MM.1S (cell line): ENCODE data around the gene SFSWAP.

Experiments used
- DNase-seq: peaks from one replicate; pipeline ENCODE4 v3.0.0-alpha.2; 2015
- H2AFZ ChIP-seq: fragments of 300-600 bp; sonication (generic); 2 replicates; pipeline ENCODE4 v1.6.0; 2016; ENCODE audit warnings: antibody characterized with exemption, low read length
- H3F3A ChIP-seq: fragments of 300-600 bp; sonication (generic); 2 replicates; pipeline ENCODE4 v1.6.1; 2016; ENCODE audit warnings: mild to moderate bottlenecking, antibody characterized with exemption, low read length, moderate library complexity, mixed read lengths; ENCODE audit not compliant: insufficient read depth
- H3K27ac ChIP-seq: fragments of 300-600 bp; sonication (generic); 2 replicates; pipeline ENCODE4 v1.5.1; 2016; ENCODE audit warnings: mild to moderate bottlenecking, low read length
- H3K27me3 ChIP-seq: fragments of 300-600 bp; sonication (generic); replicated peaks from 2 replicates; pipeline ENCODE4 v1.6.0; 2016; ENCODE audit warnings: low read length; ENCODE audit not compliant: insufficient read depth
- H3K36me3 ChIP-seq: fragments of 300-600 bp; sonication (generic); replicated peaks from 2 replicates; pipeline ENCODE4 v1.6.1; 2016; ENCODE audit warnings: mild to moderate bottlenecking, low read length, mixed read lengths; ENCODE audit not compliant: insufficient read depth
- H3K4me1 ChIP-seq: fragments of 300-600 bp; sonication (generic); 2 replicates; pipeline ENCODE4 v1.6.1; 2016; ENCODE audit warnings: low read length, mixed read lengths
- H3K4me2 ChIP-seq: fragments of 300-600 bp; sonication (generic); 2 replicates; pipeline ENCODE4 v1.6.0; 2016; ENCODE audit warnings: low read depth, low read length
- H3K4me3 ChIP-seq: fragments of 300-600 bp; sonication (generic); 2 replicates; pipeline ENCODE4 v1.5.1; 2016; ENCODE audit warnings: low read length, mixed read lengths
- H3K79me2 ChIP-seq: fragments of 300-600 bp; sonication (generic); 2 replicates; pipeline ENCODE4 v1.6.1; 2016; ENCODE audit warnings: mixed run types, low read length, mixed read lengths
- H3K9ac ChIP-seq: fragments of 300-600 bp; sonication (generic); 2 replicates; pipeline ENCODE4 v1.6.1; 2016; ENCODE audit warnings: low read length, mixed read lengths
- H3K9me2 ChIP-seq: fragments of 300-600 bp; sonication (generic); replicated peaks from 2 replicates; pipeline ENCODE4 v1.6.1; 2016; ENCODE audit warnings: mild to moderate bottlenecking, low read length, mixed read lengths; ENCODE audit not compliant: insufficient read depth
- H3K9me3 ChIP-seq: fragments of 300-600 bp; sonication (generic); replicated peaks from 2 replicates; pipeline ENCODE4 v1.6.1; 2016; ENCODE audit warnings: mild to moderate bottlenecking, low read length, mixed read lengths; ENCODE audit not compliant: insufficient read depth
- H4K20me1 ChIP-seq: fragments of 300-600 bp; sonication (generic); 2 replicates; pipeline ENCODE4 v1.6.1; 2016; ENCODE audit warnings: mild to moderate bottlenecking, low read length, moderate library complexity, mixed read lengths; ENCODE audit not compliant: insufficient read depth
- CTCF ChIP-seq: fragments of 300-600 bp; sonication (generic); IDR thresholded peaks from 2 replicates; pipeline ENCODE4 v1.5.1; 2016; ENCODE audit warnings: antibody characterized with exemption, low read length, mixed read lengths
- EZH2 ChIP-seq: fragments of 300-600 bp; sonication (generic); optimal IDR thresholded peaks from 2 replicates; pipeline ENCODE3; 2017; ENCODE audit warnings: low read depth, mild to moderate bottlenecking, antibody characterized with exemption, low read length, mixed read lengths
- EZH2phosphoT487 ChIP-seq: fragments of 300-600 bp; sonication (generic); IDR thresholded peaks from 2 replicates; pipeline ENCODE4 v1.6.1; 2018; ENCODE audit warnings: antibody characterized with exemption, low read length

The SFSWAP gene

GRCh38 chr12:131757111-131757510 lies 46.2 kb downstream of the SFSWAP start:
- Histone ChIP-seq H3K9me3 (no peaks in the 10 kb centered on the region), H3K79me2 (no peaks in the 10 kb centered on the region), H3K27me3 (no peaks in the 10 kb centered on the region), H3F3A (no peaks in the 10 kb centered on the region), H3K27ac (no peak overlapping the region), H3K36me3 (no peaks in the 10 kb centered on the region; the same call in 1 of the 2 replicates), H2AFZ (no peak overlapping the region), H4K20me1 (no peaks in the 10 kb centered on the region), H3K4me3 (no peak overlapping the region), H3K4me1 (no peaks in the 10 kb centered on the region), H3K9ac (no peak overlapping the region), H3K9me2 (no peaks in the 10 kb centered on the region), H3K4me2 (no peak overlapping the region)
- no peak for TF ChIP-seq CTCF
- no peak for TF ChIP-seq EZH2
- DNase-seq: no peak

- Histone ChIP-seq H3K4me3 (no peak overlapping the region), H3K27me3 (no peaks in the 10 kb centered on the region), H3K36me3 (no peaks in the 10 kb centered on the region; the same call in 1 of the 2 replicates), H3K4me1 (no peaks in the 10 kb centered on the region), H4K20me1 (no peaks in the 10 kb centered on the region), H3K9me3 (no peaks in the 10 kb centered on the region), H3K27ac (no peak overlapping the region), H3K4me2 (no peak overlapping the region), H3F3A (no peaks in the 10 kb centered on the region), H3K79me2 (no peaks in the 10 kb centered on the region), H3K9ac (no peak overlapping the region), H3K9me2 (no peaks in the 10 kb centered on the region), H2AFZ (no peak overlapping the region)
- DNase-seq: no peak
- no peak for TF ChIP-seq CTCF
- no peak for TF ChIP-seq EZH2phosphoT487
- no peak for TF ChIP-seq EZH2
These were observed 47.3 kb downstream of the SFSWAP start for GRCh38 chr12:131758016-131758739.

GRCh38 chr12:131759176-131759575 lies 48.3 kb downstream of the SFSWAP start:
- no peaks in the 10 kb centered on the region for H3K4me1 ChIP-seq
- H2AFZ ChIP-seq: no peak overlapping the region
- no peak overlapping the region for H3K27ac ChIP-seq
- H3K9me2 ChIP-seq: no peaks in the 10 kb centered on the region
- no peaks in the 10 kb centered on the region for H4K20me1 ChIP-seq
- H3K27me3 ChIP-seq: no peaks in the 10 kb centered on the region
- H3K4me3 ChIP-seq: no peak overlapping the region
- H3K9ac ChIP-seq: no peak overlapping the region
- no peaks in the 10 kb centered on the region for H3K79me2 ChIP-seq
- no peaks in the 10 kb centered on the region for H3F3A ChIP-seq
- no peaks in the 10 kb centered on the region; the same call in 1 of the 2 replicates for H3K36me3 ChIP-seq
- H3K9me3 ChIP-seq: no peaks in the 10 kb centered on the region
- no peak overlapping the region for H3K4me2 ChIP-seq
- DNase-seq: no peak
- no peak for TF ChIP-seq EZH2phosphoT487
- no peak for TF ChIP-seq EZH2
- TF ChIP-seq CTCF: no peak
